K562 (cell line): ENCODE results near the gene PITRM1. TPM values are rescaled to one million over a fixed set of nuclear protein-coding genes. Genes with fewer than 3 reads are reported as not detected.

Experiments used
- ATAC-seq: fragments of 200-7000 bp; cut with Tn5 transposase; 3 replicates; pipeline ENCODE4 v1.9.1; 2020; ENCODE audit warnings: moderate library complexity
- BruUV-seq: library from RNA; stranded (reverse); fragments of 400-500 nt; replicated peaks from 2 replicates; lab custom pipeline; 2021; lab: Mats Ljungman, UMichigan
- CTCF ChIA-PET: fragments of 300-600 bp; formaldehyde crosslinking; extraction: SDS; loops from one replicate; lab custom pipeline; 2021; ENCODE audit warnings: low intra/inter-chr PET ratio; lab: Yijun Ruan, JAX
- POLR2A ChIA-PET: fragments of 300-600, 350-650 bp; sonication (Branson Sonifier 250); formaldehyde crosslinking; extraction: SDS; loops from one replicate; lab custom pipeline; 2021; ENCODE audit warnings: antibody characterized with exemption, inconsistent platforms; lab: Yijun Ruan, JAX
- DNase-seq, 4 experiments: peaks; one replicate each; pipeline versions ENCODE4 v3.0.0 to v3.0.0-alpha.2; 2011 to 2018; ENCODE audit warnings: low spot score in 3 of 4, mixed read lengths in 3 of 4; ENCODE audit errors: extremely low read depth in 1 of 4
- FAIRE-seq: peaks from 2 replicates; lab custom pipeline; 2011; peaks lifted over from hg19 to GRCh38; lab: Jason Lieb, UNC
- H2AFZ ChIP-seq: 2 replicates; pipeline ENCODE4 v1.6.0; 2011; ENCODE audit warnings: low read depth, low read length, control low read depth, inconsistent platforms
- H3K27ac ChIP-seq: fragments of 200-600 bp; 3 replicates; pipeline ENCODE4 v1.8.0; 2011; ENCODE audit warnings: low read depth, mild to moderate bottlenecking, control low read depth, inconsistent platforms, low read length, moderate library complexity, mixed read lengths; ENCODE audit errors: extremely low read depth
- H3K27me3 ChIP-seq, 2 experiments: fragments of 300-600 bp in 1 of 2; 2 replicates in 1 of 2; 3 replicates in 1 of 2; pipeline versions ENCODE4 v1.6.0 to v1.8.0; 2011; ENCODE audit warnings: inconsistent platforms in 2 of 2, low read length in 2 of 2, mild to moderate bottlenecking in 1 of 2, mixed read lengths in 1 of 2, moderate library complexity in 1 of 2; ENCODE audit not compliant: control insufficient read depth in 2 of 2, insufficient read depth in 2 of 2
- H3K36me3 ChIP-seq: fragments of 300-600 bp; 3 replicates; pipeline ENCODE4 v1.8.0; 2011; ENCODE audit warnings: mild to moderate bottlenecking, low read length, inconsistent platforms; ENCODE audit not compliant: control insufficient read depth, insufficient read depth
- H3K4me1 ChIP-seq, 2 experiments: fragments of 200-600 bp in 1 of 2; replicated peaks in 1 of 2; 2 replicates in 1 of 2; 3 replicates in 1 of 2; pipeline versions ENCODE4 v1.5.1 to v1.8.0; 2011; ENCODE audit warnings: inconsistent platforms in 2 of 2, low read length in 2 of 2, mild to moderate bottlenecking in 1 of 2, mixed read lengths in 1 of 2, moderate library complexity in 1 of 2; ENCODE audit not compliant: control insufficient read depth in 2 of 2, insufficient read depth in 2 of 2
- H3K4me2 ChIP-seq: 2 replicates; pipeline ENCODE4 v1.6.1; 2011; ENCODE audit warnings: low read length, control low read depth, inconsistent platforms, mixed read lengths; ENCODE audit not compliant: insufficient read depth
- H3K4me3 ChIP-seq: fragments of 200-600 bp; sonication (generic), shearing (Covaris generic); 2 replicates; pipeline ENCODE4 v1.5.1; 2016; ENCODE audit warnings: control low read depth, inconsistent platforms
- H3K79me2 ChIP-seq: fragments of 200-600 bp; 3 replicates; pipeline ENCODE4 v1.8.0; 2011; ENCODE audit warnings: low read length, inconsistent platforms; ENCODE audit not compliant: control insufficient read depth, insufficient read depth
- H3K9ac ChIP-seq, 2 experiments: 2 replicates each; pipeline versions ENCODE4 v1.6.0 to v1.6.1; 2011; ENCODE audit warnings: low read depth in 2 of 2, low read length in 2 of 2, control low read depth in 1 of 2, inconsistent platforms in 1 of 2, mild to moderate bottlenecking in 1 of 2, mixed read lengths in 1 of 2; ENCODE audit not compliant: insufficient read depth in 1 of 2
- H3K9me1 ChIP-seq: one replicate; pipeline ENCODE4 v1.6.0; 2011; ENCODE audit warnings: inconsistent platforms, mild to moderate bottlenecking, low read length, moderate library complexity; ENCODE audit not compliant: control insufficient read depth, insufficient read depth
- H3K9me3 ChIP-seq: replicated peaks from 2 replicates; pipeline ENCODE4 v1.5.1; 2011; ENCODE audit warnings: low read depth, low read length, inconsistent platforms; ENCODE audit not compliant: control insufficient read depth, insufficient read depth
- H4K20me1 ChIP-seq: replicated peaks from 2 replicates; pipeline ENCODE4 v1.6.1; 2011; ENCODE audit warnings: low read length, inconsistent platforms, mixed read lengths; ENCODE audit not compliant: control insufficient read depth, insufficient read depth
- BMI1 ChIP-seq: fragments of 150-350 bp; IDR thresholded peaks from 2 replicates; pipeline ENCODE4 v1.6.1; 2014; ENCODE audit warnings: low read length
- COPS2 ChIP-seq: fragments of 450-650 bp; conservative IDR thresholded peaks from 2 replicates; pipeline ENCODE4 v1.6.1; 2016; ENCODE audit warnings: mild to moderate bottlenecking, moderate library complexity
- HMGN3 ChIP-seq: IDR thresholded peaks from 2 replicates; pipeline ENCODE4 v1.6.1; 2011; ENCODE audit warnings: borderline replicate concordance, low read depth, mild to moderate bottlenecking, mixed read lengths, low read length; ENCODE audit not compliant: insufficient read length; ENCODE audit errors: extremely low read depth
- KDM5B ChIP-seq: fragments of 200-600 bp; sonication (generic); IDR thresholded peaks from 2 replicates; pipeline ENCODE4 v1.6.1; 2012; ENCODE audit warnings: low read depth, mild to moderate bottlenecking, moderate library complexity, low read length, control low read depth, inconsistent platforms; ENCODE audit not compliant: insufficient replicate concordance
- PATZ1 ChIP-seq: fragments of 250-450 bp; sonication (Bioruptor Pico); IDR thresholded peaks from 2 replicates; pipeline ENCODE4 v1.5.0; 2020; ENCODE audit warnings: mild to moderate bottlenecking, borderline replicate concordance
- PHB ChIP-seq: fragments of 250-450 bp; sonication (Bioruptor Pico); IDR thresholded peaks from 2 replicates; pipeline ENCODE4 v1.5.0; 2021
- PHF20 ChIP-seq: fragments of 450-650 bp; IDR thresholded peaks from 2 replicates; pipeline ENCODE4 v1.6.1; 2018; ENCODE audit not compliant: partially characterized antibody
- PHF8 ChIP-seq: fragments of 200-600 bp; sonication (generic); IDR thresholded peaks from 2 replicates; pipeline ENCODE4 v1.6.1; 2012; ENCODE audit warnings: mixed run types, mild to moderate bottlenecking, inconsistent platforms, low read length, moderate library complexity, borderline replicate concordance
- POLR2AphosphoS5 ChIP-seq: IDR thresholded peaks from 2 replicates; pipeline ENCODE4 v1.6.1; 2011; ENCODE audit warnings: mild to moderate bottlenecking, low read depth, low read length, moderate library complexity; ENCODE audit not compliant: control insufficient read depth, insufficient read depth
- ZFP30 ChIP-seq: fragments of 250-450 bp; sonication (Bioruptor Pico); IDR thresholded peaks from 2 replicates; pipeline ENCODE4 v1.8.0; 2022; ENCODE audit warnings: moderate library complexity, mild to moderate bottlenecking, inconsistent platforms, borderline replicate concordance
- ZNF12 ChIP-seq: sonication (generic); formaldehyde crosslinking; IDR thresholded peaks from 2 replicates; pipeline ENCODE4 v1.4.0; 2020; ENCODE audit warnings: mild to moderate bottlenecking, missing genetic modification reagents
- WGBS: fragments of 100-300 bp; shearing (Covaris generic); methylation state at CpG from one replicate; pipeline ENCODE4 v1.1.6; 2016; ENCODE audit warnings: low coverage, mixed read lengths; ENCODE audit not compliant: insufficient coverage; ENCODE audit errors: missing lambda C conversion rate; 5-methylcytosine and 5-hydroxymethylcytosine counted together
- in situ Hi-C: fragments of 300-500 bp; cut with MboI; formaldehyde crosslinking; loops from 4 replicates; pipeline ENCODE4 v1.15.0; 2018; ENCODE audit warnings: inconsistent platforms, mixed read lengths
- intact Hi-C: fragments of 100-400 bp; cut with micrococcal nuclease; formaldehyde crosslinking; loops from 2 replicates; pipeline ENCODE4 v1.14.2; 2022
- polyA plus RNA-seq, 8 experiments: library from polyadenylated mRNA; depleted of rRNA in 4 of 8; stranded (reverse) in 5 of 8; unstranded in 3 of 8; fragments of >200 nt; fragmentation: Nextera tagmentation in 2 of 8; fragmentation: Illumina TruSeq in 1 of 8; extraction: Ambion mirVana in 2 of 8; extraction: Trizol in 1 of 8; gene quantifications; 2 replicates each; pipeline versions ENCODE4 v1.2.1 to v1.2.3, GENCODE V29; 2011 to 2014; ENCODE audit warnings: inconsistent platforms in 1 of 8, missing spikeins in 1 of 8
- total RNA-seq, 7 experiments: library from RNA; depleted of rRNA in 6 of 7; stranded (reverse); fragments of >200 nt in 6 of 7; fragmentation: Illumina TruSeq in 2 of 7; extraction: Trizol in 2 of 7; gene quantifications; 2 replicates each; pipeline versions ENCODE4 v1.2.1 to v1.2.3, GENCODE V29; 2011 to 2021; ENCODE audit warnings: low replicate concordance in 1 of 7
- TF ChIP-seq, protein P1 (sequence below): IDR thresholded peaks from 2 replicates; pipeline ENCODE4 v1.6.1; 2016; ENCODE audit warnings: missing genetic modification characterization, missing compliant biosample characterization
- TF ChIP-seq, protein P2 (sequence below): sonication (generic); formaldehyde crosslinking; IDR thresholded peaks from 2 replicates; pipeline ENCODE4 v1.4.0; 2020; ENCODE audit warnings: mild to moderate bottlenecking, missing genetic modification reagents
- TF ChIP-seq, protein P3 (sequence below): IDR thresholded peaks from 2 replicates; pipeline ENCODE4 v1.6.1; 2014; ENCODE audit warnings: antibody characterized with exemption

PITRM1 gene
- total and polyA plus RNA-seq, 9 of the 15 experiments (the other 6 are each of a cell fraction or from before 2014, with no cell fraction given): 21.1 to 70.4 (median 39.7) TPM

- Histone ChIP-seq H4K20me1 (no peaks in the 10 kb centered on the region), H3K79me2 (no peaks in the 10 kb centered on the region), H3K9me3 (no peaks in the 10 kb centered on the region), H2AFZ (no peak overlapping the region), H3K4me3 (no peak overlapping the region), H3K4me2 (no peak overlapping the region), H3K9ac (no peak overlapping the region), H3K9me1 (no peaks in the 10 kb centered on the region), H3K4me1 (peaks cover 0 to 18% of the 10 kb centered on the region in 2 experiments; a peak in 2 of 5 replicates), H3K27me3 (no peaks in the 10 kb centered on the region), H3K27ac (no peak overlapping the region), H3K36me3 (peaks cover 94% of the 10 kb centered on the region; the same call in 2 of the 3 replicates)
- ATAC-seq (no peak), DNase-seq (no peak), FAIRE-seq (no peak)
- ChIA-PET CTCF (no interaction called here), POLR2A (interaction anchor here (0.6 to 1.3 kb wide), 2 partner anchors 10 to 26 kb away, joined by 3 to 4 read pairs; no protein-coding TSS in a partner anchor)
- in situ Hi-C loops: no loop called here
- intact Hi-C loops: no loop called here
- no TSS peak for BruUV-seq
- WGBS: 87% methylated on average over 29 of the region's 32 CpGs
- TF ChIP-seq, protein P1, sequence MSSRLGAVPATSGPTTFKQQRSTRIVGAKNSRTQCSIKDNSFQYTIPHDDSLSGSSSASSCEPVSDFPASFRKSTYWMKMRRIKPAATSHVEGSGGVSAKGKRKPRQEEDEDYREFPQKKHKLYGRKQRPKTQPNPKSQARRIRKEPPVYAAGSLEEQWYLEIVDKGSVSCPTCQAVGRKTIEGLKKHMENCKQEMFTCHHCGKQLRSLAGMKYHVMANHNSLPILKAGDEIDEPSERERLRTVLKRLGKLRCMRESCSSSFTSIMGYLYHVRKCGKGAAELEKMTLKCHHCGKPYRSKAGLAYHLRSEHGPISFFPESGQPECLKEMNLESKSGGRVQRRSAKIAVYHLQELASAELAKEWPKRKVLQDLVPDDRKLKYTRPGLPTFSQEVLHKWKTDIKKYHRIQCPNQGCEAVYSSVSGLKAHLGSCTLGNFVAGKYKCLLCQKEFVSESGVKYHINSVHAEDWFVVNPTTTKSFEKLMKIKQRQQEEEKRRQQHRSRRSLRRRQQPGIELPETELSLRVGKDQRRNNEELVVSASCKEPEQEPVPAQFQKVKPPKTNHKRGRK (tag): no peak
- TF ChIP-seq PHF8 (no peak), PATZ1 (CRISPR knock-in tag) (no peak), BMI1 (no peak), HMGN3 (no peak), ZNF12 (CRISPR knock-in tag) (no peak), COPS2 (no peak), POLR2AphosphoS5 (peak; percentile 7; the same call in 1 of the 2 replicates), PHB (CRISPR knock-in tag) (no peak), PHF20 (no peak), KDM5B (no peak), ZFP30 (CRISPR knock-in tag) (no peak)
- TF ChIP-seq, protein P2, sequence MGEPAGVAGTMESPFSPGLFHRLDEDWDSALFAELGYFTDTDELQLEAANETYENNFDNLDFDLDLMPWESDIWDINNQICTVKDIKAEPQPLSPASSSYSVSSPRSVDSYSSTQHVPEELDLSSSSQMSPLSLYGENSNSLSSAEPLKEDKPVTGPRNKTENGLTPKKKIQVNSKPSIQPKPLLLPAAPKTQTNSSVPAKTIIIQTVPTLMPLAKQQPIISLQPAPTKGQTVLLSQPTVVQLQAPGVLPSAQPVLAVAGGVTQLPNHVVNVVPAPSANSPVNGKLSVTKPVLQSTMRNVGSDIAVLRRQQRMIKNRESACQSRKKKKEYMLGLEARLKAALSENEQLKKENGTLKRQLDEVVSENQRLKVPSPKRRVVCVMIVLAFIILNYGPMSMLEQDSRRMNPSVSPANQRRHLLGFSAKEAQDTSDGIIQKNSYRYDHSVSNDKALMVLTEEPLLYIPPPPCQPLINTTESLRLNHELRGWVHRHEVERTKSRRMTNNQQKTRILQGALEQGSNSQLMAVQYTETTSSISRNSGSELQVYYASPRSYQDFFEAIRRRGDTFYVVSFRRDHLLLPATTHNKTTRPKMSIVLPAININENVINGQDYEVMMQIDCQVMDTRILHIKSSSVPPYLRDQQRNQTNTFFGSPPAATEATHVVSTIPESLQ (CRISPR knock-in tag): no peak
- TF ChIP-seq, protein P3, sequence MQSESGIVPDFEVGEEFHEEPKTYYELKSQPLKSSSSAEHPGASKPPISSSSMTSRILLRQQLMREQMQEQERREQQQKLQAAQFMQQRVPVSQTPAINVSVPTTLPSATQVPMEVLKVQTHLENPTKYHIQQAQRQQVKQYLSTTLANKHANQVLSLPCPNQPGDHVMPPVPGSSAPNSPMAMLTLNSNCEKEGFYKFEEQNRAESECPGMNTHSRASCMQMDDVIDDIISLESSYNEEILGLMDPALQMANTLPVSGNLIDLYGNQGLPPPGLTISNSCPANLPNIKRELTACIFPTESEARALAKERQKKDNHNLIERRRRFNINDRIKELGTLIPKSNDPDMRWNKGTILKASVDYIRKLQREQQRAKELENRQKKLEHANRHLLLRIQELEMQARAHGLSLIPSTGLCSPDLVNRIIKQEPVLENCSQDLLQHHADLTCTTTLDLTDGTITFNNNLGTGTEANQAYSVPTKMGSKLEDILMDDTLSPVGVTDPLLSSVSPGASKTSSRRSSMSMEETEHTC: no peak
Measured at GRCh38 chr10:3123571-3124411, 48.8 kb downstream of the PITRM1 start.
